Neuronal stem cell (in vitro differentiated cells): ENCODE measurements around the gene TLR8.

Source experiments
- DNase-seq: peaks from one replicate; pipeline ENCODE4 v3.0.0-alpha.2; 2013; ENCODE audit warnings: low spot score
- H2AFZ ChIP-seq: one replicate; pipeline ENCODE4 v1.6.1; 2013; ENCODE audit warnings: mild to moderate bottlenecking, low read length, inconsistent platforms
- H2AK5ac ChIP-seq: 2 replicates; pipeline ENCODE4 v1.6.1; 2013; ENCODE audit warnings: low read depth, mild to moderate bottlenecking, inconsistent platforms, low read length, moderate library complexity, mixed read lengths
- H2BK120ac ChIP-seq: 2 replicates; pipeline ENCODE4 v1.6.1; 2013; ENCODE audit warnings: low read depth, mild to moderate bottlenecking, inconsistent platforms, low read length, moderate library complexity, mixed read lengths
- H2BK12ac ChIP-seq: one replicate; pipeline ENCODE4 v1.6.1; 2013; ENCODE audit warnings: low read length, inconsistent platforms
- H2BK15ac ChIP-seq: 2 replicates; pipeline ENCODE4 v1.6.1; 2013; ENCODE audit warnings: mild to moderate bottlenecking, low read length, inconsistent platforms, mixed read lengths
- H2BK5ac ChIP-seq: one replicate; pipeline ENCODE4 v1.6.1; 2013; ENCODE audit warnings: inconsistent platforms, mild to moderate bottlenecking, low read length, moderate library complexity
- H3K14ac ChIP-seq: one replicate; pipeline ENCODE4 v1.6.1; 2013; ENCODE audit warnings: low read length, inconsistent platforms
- H3K18ac ChIP-seq: 2 replicates; pipeline ENCODE4 v1.6.1; 2013; ENCODE audit warnings: low read length, inconsistent platforms
- H3K23ac ChIP-seq: 2 replicates; pipeline ENCODE4 v1.6.1; 2013; ENCODE audit warnings: low read depth, mild to moderate bottlenecking, mixed read lengths, low read length, inconsistent platforms; ENCODE audit not compliant: poor library complexity
- H3K27ac ChIP-seq: replicated peaks from 3 replicates; pipeline ENCODE4 v1.5.1; 2013; ENCODE audit warnings: low read length, inconsistent platforms
- H3K27me3 ChIP-seq, 3 experiments: 2 replicates each; pipeline ENCODE4 v1.6.1; 2013; ENCODE audit warnings: low read length in 3 of 3, mild to moderate bottlenecking in 2 of 3, inconsistent platforms in 1 of 3, low read depth in 1 of 3, mixed read lengths in 1 of 3, moderate library complexity in 1 of 3; ENCODE audit not compliant: control insufficient read depth in 3 of 3, insufficient read depth in 3 of 3
- H3K36me3 ChIP-seq, 2 donors: replicated peaks in 1 of 2; 2 replicates each; pipeline ENCODE4 v1.6.1; 2013; ENCODE audit warnings: low read length in 2 of 2; ENCODE audit not compliant: control insufficient read depth in 2 of 2, insufficient read depth in 2 of 2
- H3K4ac ChIP-seq: 2 replicates; pipeline ENCODE4 v1.6.1; 2013; ENCODE audit warnings: inconsistent platforms, mild to moderate bottlenecking, low read length, moderate library complexity
- H3K4me1 ChIP-seq, 2 donors: 1 replicate in 1 of 2; 2 replicates in 1 of 2; pipeline ENCODE4 v1.6.1; 2013; ENCODE audit warnings: low read length in 2 of 2, low read depth in 1 of 2; ENCODE audit not compliant: control insufficient read depth in 2 of 2, insufficient read depth in 1 of 2
- H3K4me2 ChIP-seq: one replicate; pipeline ENCODE4 v1.6.1; 2013; ENCODE audit warnings: mild to moderate bottlenecking, low read length, inconsistent platforms; ENCODE audit not compliant: insufficient read depth, poor library complexity, severe bottlenecking
- H3K4me3 ChIP-seq, 2 donors: 2 replicates each; pipeline ENCODE4 v1.5.1; 2013; ENCODE audit warnings: low read length in 2 of 2, mild to moderate bottlenecking in 2 of 2, inconsistent platforms in 1 of 2, moderate library complexity in 1 of 2
- H3K79me1 ChIP-seq: one replicate; pipeline ENCODE4 v1.6.1; 2013; ENCODE audit warnings: low read depth, mild to moderate bottlenecking, inconsistent platforms, low read length, moderate library complexity
- H3K9ac ChIP-seq: one replicate; pipeline ENCODE4 v1.6.1; 2013; ENCODE audit warnings: mild to moderate bottlenecking, low read depth, low read length, inconsistent platforms; ENCODE audit not compliant: poor library complexity
- H3K9me3 ChIP-seq, 2 donors: replicated peaks in 1 of 2; 2 replicates each; pipeline versions ENCODE3 to v1.6.1; 2013; ENCODE audit warnings: low read length in 2 of 2, mild to moderate bottlenecking in 2 of 2, inconsistent platforms in 1 of 2, low read depth in 1 of 2, mixed read lengths in 1 of 2, moderate library complexity in 1 of 2; ENCODE audit not compliant: control insufficient read depth in 2 of 2, insufficient read depth in 1 of 2
- H4K8ac ChIP-seq: one replicate; pipeline ENCODE4 v1.6.1; 2013; ENCODE audit warnings: low read depth, mild to moderate bottlenecking, inconsistent platforms, low read length, moderate library complexity
- H4K91ac ChIP-seq: one replicate; pipeline ENCODE4 v1.6.1; 2013; ENCODE audit warnings: low read length, low read depth, mild to moderate bottlenecking, inconsistent platforms; ENCODE audit not compliant: poor library complexity
- WGBS, 2 donors: extraction: QIAGEN DNeasy Blood & Tissue Kit; methylation state at CpG; one replicate each; pipeline ENCODE4 v1.1.7; 2013; ENCODE audit warnings: missing lambda C conversion rate in 2 of 2, mixed read lengths in 1 of 2; ENCODE audit not compliant: insufficient read length in 2 of 2, insufficient replicate concordance in 1 of 2; ENCODE audit errors: extremely low coverage in 2 of 2; 5-methylcytosine and 5-hydroxymethylcytosine counted together

The TLR8 gene

DNA sequence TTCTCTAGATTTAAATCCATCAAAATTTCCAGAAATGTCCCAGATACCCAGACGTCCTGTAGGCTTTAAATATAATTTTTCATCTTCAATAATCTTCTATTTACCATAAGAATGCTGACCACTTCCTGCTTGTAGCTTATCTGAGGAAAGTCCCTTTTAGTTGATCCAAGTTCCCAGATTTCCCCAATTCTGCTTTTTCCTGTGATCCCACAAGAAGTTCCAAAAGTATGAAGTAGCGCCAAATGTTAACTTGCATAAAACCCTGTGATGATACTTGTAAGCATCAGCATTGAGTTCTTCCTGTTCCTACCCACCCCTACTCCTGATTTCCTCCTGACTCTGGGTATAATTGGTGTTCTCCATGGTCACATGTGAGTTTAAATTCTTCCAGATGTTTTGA is 10.6 kb upstream of the TLR8 start:
- no peak for DNase-seq
- Histone ChIP-seq H2BK5ac (no peak overlapping the region), H3K27ac (no peak overlapping the region), H4K91ac (no peak overlapping the region), H3K4ac (no peak overlapping the region), H4K8ac (no peak overlapping the region), H2BK120ac (no peak overlapping the region), H3K14ac (no peak overlapping the region), H3K36me3 (no peaks in the 10 kb centered on the region), H2BK12ac (no peak overlapping the region), H3K4me1 (no peaks in the 10 kb centered on the region), H3K9ac (no peak overlapping the region), H3K4me2 (no peak overlapping the region), H3K27me3 (peaks cover 0 to 9% (median 0%) of the 10 kb centered on the region in 3 experiments), H3K9me3 (no peaks in the 10 kb centered on the region), H2AFZ (no peak overlapping the region), H2BK15ac (no peak overlapping the region), H3K79me1 (no peaks in the 10 kb centered on the region), H3K4me3 (no peak overlapping the region), H3K23ac (no peak overlapping the region), H2AK5ac (no peak overlapping the region), H3K18ac (no peak overlapping the region)
- no CpG with 5 or more reads among the region's 2 CpGs for WGBS, 2 donors

DNA sequence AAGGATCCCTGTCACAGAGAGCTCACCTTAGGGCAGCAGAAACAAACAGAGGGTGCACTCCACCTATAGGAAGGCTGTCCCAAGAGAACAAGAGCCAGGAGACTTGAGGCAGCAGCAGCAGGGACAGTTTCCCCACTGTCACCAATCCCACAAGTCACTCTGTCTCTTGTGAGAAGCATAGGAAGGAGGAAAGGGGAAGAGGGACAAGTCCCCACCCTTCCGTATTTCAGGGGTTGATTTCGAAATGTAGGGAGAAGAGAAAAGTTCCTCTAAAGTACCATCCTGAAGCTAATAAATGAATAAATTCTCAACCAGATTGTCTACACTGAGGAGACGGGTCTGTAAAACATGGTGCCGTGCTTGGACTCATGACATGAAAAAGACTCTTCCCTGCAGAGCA is 9.5 kb upstream of the TLR8 start:
- H3K14ac ChIP-seq = no peak overlapping the region
- H3K23ac ChIP-seq = no peak overlapping the region
- H3K9me3 ChIP-seq = no peaks in the 10 kb centered on the region
- no peak for DNase-seq
- no peak overlapping the region for H3K4me2 ChIP-seq
- no peak overlapping the region for H2AFZ ChIP-seq
- H3K27me3 ChIP-seq = peaks cover 0 to 9% (median 0%) of the 10 kb centered on the region in 3 experiments
- H2BK120ac ChIP-seq = no peak overlapping the region
- no peak overlapping the region for H3K18ac ChIP-seq
- WGBS, 2 donors = no CpG with 5 or more reads among the region's 4 CpGs
- H4K91ac ChIP-seq = no peak overlapping the region
- no peak overlapping the region for H2AK5ac ChIP-seq
- H3K9ac ChIP-seq = no peak overlapping the region
- H3K36me3 ChIP-seq = no peaks in the 10 kb centered on the region
- no peak overlapping the region for H4K8ac ChIP-seq
- H2BK12ac ChIP-seq = no peak overlapping the region
- H2BK15ac ChIP-seq = no peak overlapping the region
- no peak overlapping the region for H3K4ac ChIP-seq
- H3K4me1 ChIP-seq = no peaks in the 10 kb centered on the region
- H2BK5ac ChIP-seq = no peak overlapping the region
- no peak overlapping the region for H3K4me3 ChIP-seq
- no peak overlapping the region for H3K27ac ChIP-seq
- no peaks in the 10 kb centered on the region for H3K79me1 ChIP-seq

- Histone ChIP-seq H3K14ac (no peak overlapping the region), H3K27ac (no peak overlapping the region), H3K23ac (no peak overlapping the region), H3K9me3 (no peaks in the 10 kb centered on the region), H2AK5ac (no peak overlapping the region), H3K79me1 (no peaks in the 10 kb centered on the region), H2BK12ac (no peak overlapping the region), H2BK120ac (no peak overlapping the region), H2BK15ac (no peak overlapping the region), H3K18ac (no peak overlapping the region), H3K27me3 (peaks cover 0 to 4% (median 0%) of the 10 kb centered on the region in 3 experiments), H3K4me2 (no peak overlapping the region), H2BK5ac (no peak overlapping the region), H3K9ac (no peak overlapping the region), H3K36me3 (no peaks in the 10 kb centered on the region), H3K4me1 (no peaks in the 10 kb centered on the region), H4K91ac (no peak overlapping the region), H3K4me3 (no peak overlapping the region), H4K8ac (no peak overlapping the region), H2AFZ (no peak overlapping the region), H3K4ac (no peak overlapping the region)
- WGBS, 2 donors = no CpG with 5 or more reads among the region's 5 CpGs
- no peak for DNase-seq
Observed at GRCh38 chrX:12898073-12898472, 8.3 kb upstream of the TLR8 start.

DNA sequence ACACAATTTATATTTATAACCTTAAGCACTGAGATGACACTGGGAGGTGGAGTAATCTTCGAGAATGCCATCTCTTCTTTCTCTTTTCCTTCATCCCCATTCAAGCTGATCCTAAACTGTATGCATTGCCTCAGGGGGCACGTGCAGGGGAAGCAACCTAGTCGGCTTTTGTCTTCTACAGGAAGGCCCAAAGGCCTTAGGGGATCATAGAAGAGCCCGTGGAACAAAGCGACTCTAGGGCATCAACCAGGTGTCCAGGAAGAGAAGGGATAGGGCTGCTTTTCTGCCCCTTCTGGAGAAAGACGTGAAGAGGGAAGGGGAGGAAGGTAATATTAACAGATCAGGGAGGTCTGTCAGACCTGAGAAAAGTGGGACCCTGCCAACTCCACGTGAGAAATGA is 6.9 kb upstream of the TLR8 start:
- DNase-seq = no peak
- Histone ChIP-seq H3K4ac (no peak overlapping the region), H2AK5ac (no peak overlapping the region), H2BK15ac (no peak overlapping the region), H3K9me3 (no peaks in the 10 kb centered on the region), H4K91ac (no peak overlapping the region), H3K4me1 (no peaks in the 10 kb centered on the region), H2BK12ac (no peak overlapping the region), H3K27ac (no peak overlapping the region), H3K18ac (no peak overlapping the region), H3K79me1 (no peaks in the 10 kb centered on the region), H3K9ac (no peak overlapping the region), H3K4me3 (no peak overlapping the region), H3K27me3 (no peaks in the 10 kb centered on the region), H3K4me2 (no peak overlapping the region), H3K14ac (no peak overlapping the region), H3K36me3 (no peaks in the 10 kb centered on the region), H3K23ac (no peak overlapping the region), H2AFZ (no peak overlapping the region), H2BK120ac (no peak overlapping the region), H2BK5ac (no peak overlapping the region), H4K8ac (no peak overlapping the region)
- WGBS, 2 donors = no CpG with 5 or more reads among the region's 7 CpGs
